SK-N-MC (cell line): ENCODE measurements around the gene THADA.

Experiments used
- EZH2 ChIP-seq: fragments of 200-600 bp; sonication (generic); IDR thresholded peaks from one replicate; pipeline ENCODE4 v1.6.1; 2017; ENCODE audit warnings: antibody characterized with exemption
- POLR2AphosphoS5 ChIP-seq: IDR thresholded peaks from 2 replicates; pipeline ENCODE4 v1.6.1; 2012; ENCODE audit warnings: mild to moderate bottlenecking, low read depth, low read length, borderline replicate concordance

GRCh38 chr2:43482961-43483360 lies 112.9 kb downstream of the THADA start:
- TF ChIP-seq POLR2AphosphoS5: no peak
- no peak for TF ChIP-seq EZH2
